ENCODE measurements around the gene VPS39.

VPS39 gene

GRCh38 chr15:42141795-42142667 is 66.1 kb downstream of the VPS39 start:
- no peak for DNase-seq (ENCODE audit: low read depth)
- TF ChIP-seq, protein P1, sequence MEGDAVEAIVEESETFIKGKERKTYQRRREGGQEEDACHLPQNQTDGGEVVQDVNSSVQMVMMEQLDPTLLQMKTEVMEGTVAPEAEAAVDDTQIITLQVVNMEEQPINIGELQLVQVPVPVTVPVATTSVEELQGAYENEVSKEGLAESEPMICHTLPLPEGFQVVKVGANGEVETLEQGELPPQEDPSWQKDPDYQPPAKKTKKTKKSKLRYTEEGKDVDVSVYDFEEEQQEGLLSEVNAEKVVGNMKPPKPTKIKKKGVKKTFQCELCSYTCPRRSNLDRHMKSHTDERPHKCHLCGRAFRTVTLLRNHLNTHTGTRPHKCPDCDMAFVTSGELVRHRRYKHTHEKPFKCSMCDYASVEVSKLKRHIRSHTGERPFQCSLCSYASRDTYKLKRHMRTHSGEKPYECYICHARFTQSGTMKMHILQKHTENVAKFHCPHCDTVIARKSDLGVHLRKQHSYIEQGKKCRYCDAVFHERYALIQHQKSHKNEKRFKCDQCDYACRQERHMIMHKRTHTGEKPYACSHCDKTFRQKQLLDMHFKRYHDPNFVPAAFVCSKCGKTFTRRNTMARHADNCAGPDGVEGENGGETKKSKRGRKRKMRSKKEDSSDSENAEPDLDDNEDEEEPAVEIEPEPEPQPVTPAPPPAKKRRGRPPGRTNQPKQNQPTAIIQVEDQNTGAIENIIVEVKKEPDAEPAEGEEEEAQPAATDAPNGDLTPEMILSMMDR (IDR thresholded peaks at IDR 0.05; ENCODE audit: low read depth, low read length, missing control alignments): no peak
- H3K4me3 ChIP-seq (ENCODE audit: low read depth, low read length): no peak overlapping the region

- H3K4me3 ChIP-seq (ENCODE audit: low read depth, low read length): no peak overlapping the region
- no peak for DNase-seq (ENCODE audit: low read depth)
- TF ChIP-seq, protein P1 (IDR thresholded peaks at IDR 0.05; ENCODE audit: low read depth, low read length, missing control alignments): no peak
Measured at GRCh38 chr15:42141246-42141645, 66.9 kb downstream of the VPS39 start.

DNA sequence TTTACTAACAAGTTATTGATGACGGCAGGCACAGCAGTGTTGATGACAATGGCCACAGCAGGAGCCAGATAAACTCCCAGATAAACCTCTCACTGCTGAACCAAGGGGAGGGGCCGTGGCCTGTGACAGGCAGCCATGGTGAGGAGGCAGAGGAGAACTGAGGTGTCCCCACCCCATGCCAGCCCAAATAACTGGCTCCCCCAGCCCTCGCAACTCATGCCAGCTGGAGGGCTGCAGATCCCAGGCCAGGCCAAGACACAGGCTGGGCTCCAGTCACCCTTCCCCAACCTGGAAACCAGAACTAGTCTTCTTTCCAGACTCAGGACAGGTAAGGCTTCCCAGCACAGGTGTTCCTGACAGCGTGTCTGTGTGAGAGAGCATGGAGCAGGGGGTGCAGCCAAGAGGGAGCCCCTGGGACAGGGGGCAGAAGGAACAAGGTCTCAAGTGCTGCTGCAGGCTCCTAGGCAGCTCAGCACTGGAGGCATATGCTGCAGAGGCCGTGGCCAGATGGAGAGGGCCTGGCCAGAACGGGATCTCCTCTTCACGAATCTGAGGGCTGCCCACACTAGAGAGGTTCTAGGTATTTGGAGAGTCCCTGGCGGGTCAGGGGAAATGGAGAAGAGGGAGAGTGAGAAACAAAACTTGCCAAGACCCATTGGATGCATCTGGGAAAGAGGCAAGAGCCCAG is 67.6 kb downstream of the VPS39 start:
- TF ChIP-seq, protein P1 (IDR thresholded peaks at IDR 0.05; ENCODE audit: low read depth, low read length, missing control alignments): no peak
- H3K4me3 ChIP-seq (ENCODE audit: low read depth, low read length): no peak overlapping the region
- no peak for DNase-seq (ENCODE audit: low read depth)

DNA sequence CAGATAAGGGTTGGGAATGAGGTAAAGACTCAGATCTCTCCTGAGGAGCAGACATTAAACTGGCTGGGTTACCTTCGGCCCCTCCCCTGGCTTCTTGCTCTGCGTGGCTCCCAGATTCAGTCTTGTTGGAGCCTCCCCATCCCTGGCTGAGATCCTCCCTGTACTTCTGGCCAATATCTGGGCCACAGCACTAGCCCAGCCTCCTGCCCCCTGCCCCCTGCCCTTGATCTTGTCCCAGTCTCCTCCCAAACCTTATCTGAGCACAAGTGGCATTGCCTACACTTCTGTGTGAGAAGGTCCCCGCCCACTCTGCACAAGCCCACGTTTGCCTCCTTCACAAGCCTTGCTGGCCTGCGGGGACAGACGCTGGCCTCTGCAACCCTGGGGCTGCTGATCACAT is 68.5 kb downstream of the VPS39 start:
- H3K4me3 ChIP-seq (ENCODE audit: low read depth, low read length): no peak overlapping the region
- no peak for DNase-seq (ENCODE audit: low read depth)
- TF ChIP-seq, protein P1 (IDR thresholded peaks at IDR 0.05; ENCODE audit: low read depth, low read length, missing control alignments): no peak

GRCh38 chr15:42138968-42139386 is 69.1 kb downstream of the VPS39 start:
- no peak for DNase-seq (ENCODE audit: low read depth)
- TF ChIP-seq, protein P1 (IDR thresholded peaks at IDR 0.05; ENCODE audit: low read depth, low read length, missing control alignments): no peak
- H3K4me3 ChIP-seq (ENCODE audit: low read depth, low read length): no peak overlapping the region

- DNase-seq (ENCODE audit: low read depth): no peak
- TF ChIP-seq, protein P1 (IDR thresholded peaks at IDR 0.05; ENCODE audit: low read depth, low read length, missing control alignments): no peak
- H3K4me3 ChIP-seq (ENCODE audit: low read depth, low read length): no peak overlapping the region
Measured at GRCh38 chr15:42138411-42138810, 69.7 kb downstream of the VPS39 start.

Data from GM12864 (cell line).